ENCODE results near the gene ZSCAN4.

Gene ZSCAN4

DNA sequence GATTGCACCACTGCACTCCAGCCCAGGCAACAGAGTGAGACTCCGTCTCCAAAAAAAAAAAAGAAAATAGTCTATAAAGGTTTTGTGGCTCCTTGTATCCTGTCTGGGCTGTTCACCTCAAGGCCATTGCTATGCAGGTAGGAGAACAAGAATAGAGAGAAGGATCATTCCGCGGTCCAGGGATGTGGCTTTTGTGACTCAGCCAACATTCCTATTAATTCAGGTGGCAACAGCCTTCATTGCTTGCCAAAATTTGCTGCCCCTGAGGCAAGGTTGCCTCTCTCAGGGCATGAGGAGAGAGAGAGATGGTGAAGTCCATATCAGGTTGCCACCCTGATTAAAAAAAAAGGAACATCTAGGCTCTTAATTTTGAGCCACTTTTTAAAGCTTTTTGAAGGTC, 21.0 kb downstream of the ZSCAN4 start:
- Histone ChIP-seq H2AFZ (ENCODE audit: low read depth, low read length) (no peak overlapping the region), H3K9me3 (ENCODE audit: control insufficient read depth, low read length) (peaks cover 79% of the 10 kb centered on the region), H3K79me1 (replicated peaks; ENCODE audit: low read length, poor library complexity, severe bottlenecking) (peaks cover 47% of the 10 kb centered on the region), H3K4me3 (ENCODE audit: insufficient read depth in 1 of 2, low read depth in 1 of 2, low read length in 2 of 2) (peak overlapping the region in 1 of 2 experiments; percentile 34), H3K9ac (ENCODE audit: low read length) (no peak overlapping the region), H3K4me2 (ENCODE audit: low read length, poor library complexity, severe bottlenecking) (no peak overlapping the region), H3K27ac (ENCODE audit: low read length, poor library complexity, severe bottlenecking) (no peak overlapping the region), H2BK12ac (ENCODE audit: low read length in 2 of 2) (no peak overlapping the region), H4K8ac (ENCODE audit: low read length) (no peak overlapping the region), H3K36me3 (ENCODE audit: control insufficient read depth in 1 of 2, insufficient read depth in 2 of 2, low read depth in 1 of 2, low read length in 2 of 2) (peaks cover 38 to 57% of the 10 kb centered on the region in 2 experiments), H3K14ac (ENCODE audit: low read length in 2 of 2) (no peak overlapping the region), H4K91ac (ENCODE audit: low read length) (no peak overlapping the region), H3K4ac (ENCODE audit: low read depth in 1 of 2, low read length in 2 of 2) (no peak overlapping the region), H2BK15ac (ENCODE audit: low read depth, poor library complexity, severe bottlenecking) (no peak overlapping the region), H3K18ac (ENCODE audit: low read depth in 1 of 2, low read length in 2 of 2) (no peak overlapping the region), H2AK5ac (ENCODE audit: low read length, severe bottlenecking) (no peak overlapping the region), H3K23ac (ENCODE audit: low read length in 2 of 2) (no peak overlapping the region), H2BK5ac (ENCODE audit: low read depth, low read length, poor library complexity, severe bottlenecking) (no peak overlapping the region), H3K4me1 (ENCODE audit: control insufficient read depth, insufficient read depth, low read depth, low read length) (no peaks in the 10 kb centered on the region), H3K27me3 (ENCODE audit: control insufficient read depth in 1 of 2, insufficient read depth in 1 of 2, low read length in 2 of 2) (no peaks in the 10 kb centered on the region), H2BK120ac (ENCODE audit: low read depth, low read length) (no peak overlapping the region)
- DNase-seq = no peak
- 90% methylated on average over 3 of the region's 3 CpGs for WGBS

DNA sequence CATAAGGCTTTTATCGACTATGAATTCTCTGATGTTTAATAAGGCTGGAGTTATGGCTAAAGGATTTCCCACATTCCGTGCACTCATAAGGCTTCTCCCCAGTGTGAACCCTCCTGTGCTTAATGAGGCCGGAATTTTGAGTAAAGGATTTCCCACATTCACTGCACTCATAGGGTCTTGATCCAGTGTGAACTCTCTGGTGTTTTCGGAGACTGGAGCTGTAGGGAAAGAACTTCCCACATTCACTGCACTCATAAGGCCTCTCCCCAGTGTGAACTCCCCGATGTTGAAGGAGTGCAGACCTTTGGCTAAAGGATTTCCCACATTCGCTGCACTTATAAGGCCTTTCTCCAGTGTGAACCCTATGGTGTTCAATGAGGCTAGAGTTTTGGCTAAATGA, 32.9 kb downstream of the ZSCAN4 start:
- Histone ChIP-seq H4K8ac (ENCODE audit: low read length) (no peak overlapping the region), H3K9me3 (ENCODE audit: control insufficient read depth, low read length) (peaks cover 51% of the 10 kb centered on the region), H3K4me1 (ENCODE audit: control insufficient read depth, insufficient read depth, low read depth, low read length) (no peaks in the 10 kb centered on the region), H3K23ac (ENCODE audit: low read length in 2 of 2) (no peak overlapping the region), H3K9ac (ENCODE audit: low read length) (no peak overlapping the region), H3K27me3 (ENCODE audit: control insufficient read depth in 1 of 2, insufficient read depth in 1 of 2, low read length in 2 of 2) (no peaks in the 10 kb centered on the region), H2BK15ac (ENCODE audit: low read depth, poor library complexity, severe bottlenecking) (no peak overlapping the region), H2AFZ (ENCODE audit: low read depth, low read length) (no peak overlapping the region), H4K91ac (ENCODE audit: low read length) (no peak overlapping the region), H2BK5ac (ENCODE audit: low read depth, low read length, poor library complexity, severe bottlenecking) (no peak overlapping the region), H2BK12ac (ENCODE audit: low read length in 2 of 2) (no peak overlapping the region), H2AK5ac (ENCODE audit: low read length, severe bottlenecking) (no peak overlapping the region), H3K27ac (ENCODE audit: low read length, poor library complexity, severe bottlenecking) (no peak overlapping the region), H3K36me3 (ENCODE audit: control insufficient read depth in 1 of 2, insufficient read depth in 2 of 2, low read depth in 1 of 2, low read length in 2 of 2) (peaks cover 50 to 67% of the 10 kb centered on the region in 2 experiments), H3K18ac (ENCODE audit: low read depth in 1 of 2, low read length in 2 of 2) (no peak overlapping the region), H3K4me2 (ENCODE audit: low read length, poor library complexity, severe bottlenecking) (no peak overlapping the region), H2BK120ac (ENCODE audit: low read depth, low read length) (no peak overlapping the region), H3K14ac (ENCODE audit: low read length in 2 of 2) (no peak overlapping the region), H3K79me1 (replicated peaks; ENCODE audit: low read length, poor library complexity, severe bottlenecking) (peaks cover 37% of the 10 kb centered on the region), H3K4me3 (ENCODE audit: insufficient read depth in 1 of 2, low read depth in 1 of 2, low read length in 2 of 2) (peak overlapping the region in 1 of 2 experiments; percentile 53), H3K4ac (ENCODE audit: low read depth in 1 of 2, low read length in 2 of 2) (no peak overlapping the region)
- WGBS = 100% methylated on average over 4 of the region's 6 CpGs
- DNase-seq = no peak

DNA sequence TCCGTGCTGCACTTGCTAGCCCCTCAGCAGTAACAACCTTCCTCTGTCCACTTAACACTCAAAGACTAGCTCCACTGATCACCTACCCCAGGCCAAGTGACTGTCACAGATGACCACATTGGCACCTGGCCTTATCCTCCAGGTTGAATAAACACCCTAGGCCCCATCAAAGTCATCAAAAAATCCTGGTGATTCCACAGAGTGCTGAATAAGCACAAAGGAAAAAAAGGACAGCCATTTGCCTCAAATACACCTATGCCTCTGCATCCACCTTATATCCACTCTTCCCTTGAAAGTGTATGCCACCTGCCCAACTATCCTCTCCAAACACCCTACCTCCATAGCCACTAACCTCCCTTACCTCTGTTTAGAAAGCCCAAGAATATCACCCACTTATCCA, 37.6 kb downstream of the ZSCAN4 start:
- Histone ChIP-seq H2BK120ac (ENCODE audit: low read depth, low read length) (no peak overlapping the region), H3K9me3 (ENCODE audit: control insufficient read depth, low read length) (peaks cover 29% of the 10 kb centered on the region), H3K4me2 (ENCODE audit: low read length, poor library complexity, severe bottlenecking) (no peak overlapping the region), H2BK5ac (ENCODE audit: low read depth, low read length, poor library complexity, severe bottlenecking) (no peak overlapping the region), H3K27ac (ENCODE audit: low read length, poor library complexity, severe bottlenecking) (no peak overlapping the region), H3K4me3 (ENCODE audit: insufficient read depth in 1 of 2, low read depth in 1 of 2, low read length in 2 of 2) (no peak overlapping the region), H3K27me3 (ENCODE audit: control insufficient read depth in 1 of 2, insufficient read depth in 1 of 2, low read length in 2 of 2) (no peaks in the 10 kb centered on the region), H3K18ac (ENCODE audit: low read depth in 1 of 2, low read length in 2 of 2) (no peak overlapping the region), H4K8ac (ENCODE audit: low read length) (no peak overlapping the region), H2AK5ac (ENCODE audit: low read length, severe bottlenecking) (no peak overlapping the region), H2BK15ac (ENCODE audit: low read depth, poor library complexity, severe bottlenecking) (no peak overlapping the region), H4K91ac (ENCODE audit: low read length) (no peak overlapping the region), H3K36me3 (ENCODE audit: control insufficient read depth in 1 of 2, insufficient read depth in 2 of 2, low read depth in 1 of 2, low read length in 2 of 2) (peaks cover 27 to 51% of the 10 kb centered on the region in 2 experiments), H3K79me1 (replicated peaks; ENCODE audit: low read length, poor library complexity, severe bottlenecking) (peaks cover 40% of the 10 kb centered on the region), H3K23ac (ENCODE audit: low read length in 2 of 2) (no peak overlapping the region), H2BK12ac (ENCODE audit: low read length in 2 of 2) (no peak overlapping the region), H3K9ac (ENCODE audit: low read length) (no peak overlapping the region), H2AFZ (ENCODE audit: low read depth, low read length) (no peak overlapping the region), H3K14ac (ENCODE audit: low read length in 2 of 2) (no peak overlapping the region), H3K4ac (ENCODE audit: low read depth in 1 of 2, low read length in 2 of 2) (no peak overlapping the region), H3K4me1 (ENCODE audit: control insufficient read depth, insufficient read depth, low read depth, low read length) (peaks cover 5% of the 10 kb centered on the region)
- WGBS = 98% methylated on average over 1 of the region's 1 CpG
- no peak for DNase-seq

DNA sequence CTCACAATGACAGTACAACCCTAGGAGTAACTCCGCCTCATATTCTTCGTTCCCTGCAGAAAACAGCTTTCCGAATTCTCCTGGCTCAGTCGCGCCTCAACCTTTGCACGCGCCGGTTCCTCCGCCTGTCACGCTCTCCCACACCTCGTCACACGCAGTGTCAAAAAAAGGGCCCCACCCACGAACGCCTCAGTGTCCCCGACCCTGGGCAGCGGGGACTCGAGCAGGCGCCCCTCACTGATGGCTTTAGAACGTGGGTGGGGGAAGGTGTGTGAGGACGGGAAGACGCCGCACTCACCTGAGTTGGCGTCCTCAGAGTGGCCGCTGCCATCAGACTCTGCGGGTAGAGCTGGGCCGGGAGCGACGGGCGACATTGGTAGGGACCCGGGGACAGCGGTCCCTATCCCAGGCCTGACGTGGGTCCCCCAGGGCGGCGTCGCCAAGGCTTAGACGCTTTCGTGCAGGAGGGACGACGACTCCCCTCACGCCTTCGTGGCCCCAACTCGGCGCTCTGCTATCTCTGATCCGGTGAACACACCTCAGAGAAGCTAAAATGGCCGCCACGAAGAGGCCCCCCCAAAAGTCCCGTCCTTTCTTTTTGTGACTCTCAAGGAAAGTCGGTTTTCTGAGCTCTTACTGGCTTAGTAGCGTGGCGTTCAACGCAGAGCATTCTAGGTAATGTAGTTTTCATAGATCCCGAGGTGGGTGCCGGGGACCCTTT, 40.1 kb downstream of the ZSCAN4 start, which contains the start of gene ZNF154:
TSS of gene ZNF154 (minus strand) at position 564 of the 721 bp plus-strand sequence. CDS start at position 331, 233 bp downstream.
- peak within 1 kb of the TSS; percentile 83 for H2AFZ ChIP-seq (ENCODE audit: low read depth, low read length)
- H2BK5ac ChIP-seq (ENCODE audit: low read depth, low read length, poor library complexity, severe bottlenecking) = no peak within 1 kb of the TSS
- H3K18ac ChIP-seq (ENCODE audit: low read depth in 1 of 2, low read length in 2 of 2) = peak within 1 kb of the TSS; percentile 23 to 100
- H3K36me3 ChIP-seq (ENCODE audit: control insufficient read depth in 1 of 2, insufficient read depth in 2 of 2, low read depth in 1 of 2, low read length in 2 of 2) = peaks cover 11 to 27% of the 10 kb centered on the region in 2 experiments
- H3K9ac ChIP-seq (ENCODE audit: low read length) = peak within 1 kb of the TSS; percentile 92
- H3K27me3 ChIP-seq (ENCODE audit: control insufficient read depth in 1 of 2, insufficient read depth in 1 of 2, low read length in 2 of 2) = no peaks in the 10 kb centered on the region
- H3K27ac ChIP-seq (ENCODE audit: low read length, poor library complexity, severe bottlenecking) = peak within 1 kb of the TSS; percentile 70
- peak within 1 kb of the TSS; percentile 74 for H4K8ac ChIP-seq (ENCODE audit: low read length)
- peak within 1 kb of the TSS; percentile 65 for H3K4me2 ChIP-seq (ENCODE audit: low read length, poor library complexity, severe bottlenecking)
- H3K79me1 ChIP-seq (replicated peaks; ENCODE audit: low read length, poor library complexity, severe bottlenecking) = peaks cover 28% of the 10 kb centered on the region
- H2BK15ac ChIP-seq (ENCODE audit: low read depth, poor library complexity, severe bottlenecking) = no peak within 1 kb of the TSS
- H3K14ac ChIP-seq (ENCODE audit: low read length in 2 of 2) = peak within 1 kb of the TSS in 1 of 2 experiments; percentile 57
- WGBS = 2% methylated on average over 48 of the region's 53 CpGs
- peak within 1 kb of the TSS; percentile 82 to 99 for H3K4ac ChIP-seq (ENCODE audit: low read depth in 1 of 2, low read length in 2 of 2)
- peak within 1 kb of the TSS; percentile 69 to 83 for H3K4me3 ChIP-seq (ENCODE audit: insufficient read depth in 1 of 2, low read depth in 1 of 2, low read length in 2 of 2)
- peak within 1 kb of the TSS; percentile 77 for H4K91ac ChIP-seq (ENCODE audit: low read length)
- peak within 1 kb of the TSS in 1 of 2 experiments; percentile 97 for H3K23ac ChIP-seq (ENCODE audit: low read length in 2 of 2)
- peak within 1 kb of the TSS in 1 of 2 experiments; percentile 2 for H2BK12ac ChIP-seq (ENCODE audit: low read length in 2 of 2)
- H3K4me1 ChIP-seq (ENCODE audit: control insufficient read depth, insufficient read depth, low read depth, low read length) = peaks cover 5% of the 10 kb centered on the region
- peak; percentile 86 for DNase-seq
- H2AK5ac ChIP-seq (ENCODE audit: low read length, severe bottlenecking) = no peak within 1 kb of the TSS
- H3K9me3 ChIP-seq (ENCODE audit: control insufficient read depth, low read length) = peaks cover 22% of the 10 kb centered on the region
- no peak within 1 kb of the TSS for H2BK120ac ChIP-seq (ENCODE audit: low read depth, low read length)
